ENCODE measurements around the gene SCN1B.

GRCh38 chr19:34994643-34995541 is 35.4 kb upstream of the SCN1B start:
- no peak for TF ChIP-seq CTCF (IDR thresholded peaks at IDR 0.05 in 4 of 5, conservative IDR thresholded peaks at IDR 0.05 in 1 of 5)
- TF ChIP-seq POLR2A (IDR thresholded peaks at IDR 0.05), result peak in 1 of 2 donors; percentile 66
